HepG2 (cell line): ENCODE results near the gene SNX21. TPM values are rescaled to one million over a fixed set of nuclear protein-coding genes. Genes with fewer than 3 reads are reported as not detected.

Experiments
- AGO2 ChIP-seq: fragments of 200-400 bp; formaldehyde crosslinking; optimal IDR thresholded peaks from 2 replicates; pipeline ENCODE3; 2017; ENCODE audit warnings: mild to moderate bottlenecking, low read depth, low read length, moderate library complexity
- BRD4 ChIP-seq: sonication (generic); formaldehyde crosslinking; IDR thresholded peaks from 2 replicates; pipeline ENCODE4 v1.4.0; 2020; ENCODE audit warnings: missing genetic modification reagents
- GABPB1 ChIP-seq: IDR thresholded peaks from 2 replicates; pipeline ENCODE4 v1.6.1; 2016; ENCODE audit warnings: mild to moderate bottlenecking, missing genetic modification reagents, moderate library complexity, missing compliant biosample characterization
- GTF3A ChIP-seq: sonication (generic); formaldehyde crosslinking; conservative IDR thresholded peaks from 2 replicates; pipeline ENCODE4 v1.4.0; 2020; ENCODE audit warnings: mild to moderate bottlenecking, missing genetic modification reagents
- IKZF4 ChIP-seq: sonication (generic); formaldehyde crosslinking; IDR thresholded peaks from 2 replicates; pipeline ENCODE4 v1.5.1; 2020; ENCODE audit warnings: borderline replicate concordance, mild to moderate bottlenecking, low read depth, missing genetic modification reagents; ENCODE audit errors: not compliant biosample characterization
- KAT2B ChIP-seq: fragments of 150-350 bp; IDR thresholded peaks from 2 replicates; pipeline ENCODE4 v1.6.1; 2014; ENCODE audit warnings: low read depth, low read length, borderline replicate concordance
- KDM4B ChIP-seq: sonication (generic); formaldehyde crosslinking; IDR thresholded peaks from 2 replicates; pipeline ENCODE4 v1.4.0; 2020; ENCODE audit warnings: missing genetic modification reagents
- KLF6 ChIP-seq: IDR thresholded peaks from 2 replicates; pipeline ENCODE4 v1.8.0; 2016; ENCODE audit warnings: missing biosample characterization, missing genetic modification reagents
- KLF9 ChIP-seq: IDR thresholded peaks from 2 replicates; pipeline ENCODE4 v1.6.1; 2016; ENCODE audit warnings: low read depth
- MAFK ChIP-seq, 2 experiments: IDR thresholded peaks in 1 of 2; conservative IDR thresholded peaks in 1 of 2; 2 replicates each; pipeline ENCODE4 v1.6.1; 2011; ENCODE audit warnings: improper control_type of control experiment in 2 of 2, low read length in 2 of 2
- NFYC ChIP-seq: IDR thresholded peaks from 2 replicates; pipeline ENCODE4 v1.6.1; 2016; ENCODE audit warnings: missing genetic modification reagents, missing compliant biosample characterization
- POLR2AphosphoS2 ChIP-seq: IDR thresholded peaks from 2 replicates; pipeline ENCODE4 v1.6.1; 2011; ENCODE audit warnings: low read depth, low read length, improper control_type of control experiment
- TMF1 ChIP-seq: sonication (generic); formaldehyde crosslinking; IDR thresholded peaks from 2 replicates; pipeline ENCODE4 v1.8.1; 2022; ENCODE audit warnings: low read depth, missing genetic modification reagents
- ZKSCAN8 ChIP-seq: IDR thresholded peaks from 2 replicates; pipeline ENCODE4 v1.6.1; 2016; ENCODE audit warnings: borderline replicate concordance, missing genetic modification reagents, missing compliant biosample characterization
- ZNF138 ChIP-seq: sonication (generic); formaldehyde crosslinking; IDR thresholded peaks from 2 replicates; pipeline ENCODE4 v1.5.0; 2020; ENCODE audit warnings: mild to moderate bottlenecking, low read depth, missing genetic modification reagents
- ZNF232 ChIP-seq: sonication (generic); formaldehyde crosslinking; IDR thresholded peaks from 2 replicates; pipeline ENCODE4 v1.4.0; 2020; ENCODE audit warnings: missing genetic modification reagents, borderline replicate concordance
- ZNF263 ChIP-seq: sonication (generic); formaldehyde crosslinking; IDR thresholded peaks from 2 replicates; pipeline ENCODE4 v1.4.0; 2020; ENCODE audit warnings: missing genetic modification reagents
- ZNF34 ChIP-seq: sonication (generic); formaldehyde crosslinking; IDR thresholded peaks from 2 replicates; pipeline ENCODE4 v1.4.0; 2020; ENCODE audit warnings: mild to moderate bottlenecking, missing genetic modification reagents, borderline replicate concordance
- ZNF558 ChIP-seq: sonication (generic); formaldehyde crosslinking; IDR thresholded peaks from 2 replicates; pipeline ENCODE4 v1.9.0; 2022; ENCODE audit warnings: mild to moderate bottlenecking, missing genetic modification reagents, borderline replicate concordance
- ZNF629 ChIP-seq: sonication (generic); formaldehyde crosslinking; conservative IDR thresholded peaks from 2 replicates; pipeline ENCODE4 v1.5.0; 2020; ENCODE audit warnings: missing genetic modification reagents
- ZNF883 ChIP-seq: sonication (generic); formaldehyde crosslinking; IDR thresholded peaks from 2 replicates; pipeline ENCODE4 v1.5.1; 2020; ENCODE audit warnings: mild to moderate bottlenecking, missing genetic modification reagents; ENCODE audit errors: not compliant biosample characterization
- polyA plus RNA-seq, 8 experiments: library from polyadenylated mRNA; depleted of rRNA in 3 of 8; stranded (reverse) in 7 of 8; unstranded in 1 of 8; fragments of >200 nt; fragmentation: Illumina TruSeq in 4 of 8; extraction: Trizol in 4 of 8; gene quantifications; 2 replicates each; pipeline versions ENCODE4 v1.2.1 to v1.2.3, GENCODE V29; 2011 to 2016; ENCODE audit warnings: low read depth in 4 of 8, missing spikeins in 1 of 8, mixed read lengths in 1 of 8; ENCODE audit not compliant: insufficient read depth in 1 of 8
- total RNA-seq, 5 experiments: library from RNA; depleted of rRNA; stranded (reverse); fragments of >200 nt; fragmentation: Illumina TruSeq; extraction: Trizol; gene quantifications; 2 replicates each; pipeline ENCODE4 v1.2.3, GENCODE V29; 2016; ENCODE audit warnings: low read depth in 1 of 5
- TF ChIP-seq, protein P1 (sequence below): sonication (generic); formaldehyde crosslinking; IDR thresholded peaks from 2 replicates; pipeline ENCODE4 v1.5.1; 2020; ENCODE audit warnings: mild to moderate bottlenecking, missing genetic modification reagents
- TF ChIP-seq, protein P2 (sequence below): sonication (generic); formaldehyde crosslinking; IDR thresholded peaks from 2 replicates; pipeline ENCODE4 v1.5.1; 2020; ENCODE audit warnings: missing genetic modification reagents, mild to moderate bottlenecking, borderline replicate concordance

The SNX21 gene
- total and polyA plus RNA-seq, 2 of the 13 experiments (the other 11 are each of a cell fraction or from before 2014, with no cell fraction given) = 7.7 to 12.8 TPM

DNA sequence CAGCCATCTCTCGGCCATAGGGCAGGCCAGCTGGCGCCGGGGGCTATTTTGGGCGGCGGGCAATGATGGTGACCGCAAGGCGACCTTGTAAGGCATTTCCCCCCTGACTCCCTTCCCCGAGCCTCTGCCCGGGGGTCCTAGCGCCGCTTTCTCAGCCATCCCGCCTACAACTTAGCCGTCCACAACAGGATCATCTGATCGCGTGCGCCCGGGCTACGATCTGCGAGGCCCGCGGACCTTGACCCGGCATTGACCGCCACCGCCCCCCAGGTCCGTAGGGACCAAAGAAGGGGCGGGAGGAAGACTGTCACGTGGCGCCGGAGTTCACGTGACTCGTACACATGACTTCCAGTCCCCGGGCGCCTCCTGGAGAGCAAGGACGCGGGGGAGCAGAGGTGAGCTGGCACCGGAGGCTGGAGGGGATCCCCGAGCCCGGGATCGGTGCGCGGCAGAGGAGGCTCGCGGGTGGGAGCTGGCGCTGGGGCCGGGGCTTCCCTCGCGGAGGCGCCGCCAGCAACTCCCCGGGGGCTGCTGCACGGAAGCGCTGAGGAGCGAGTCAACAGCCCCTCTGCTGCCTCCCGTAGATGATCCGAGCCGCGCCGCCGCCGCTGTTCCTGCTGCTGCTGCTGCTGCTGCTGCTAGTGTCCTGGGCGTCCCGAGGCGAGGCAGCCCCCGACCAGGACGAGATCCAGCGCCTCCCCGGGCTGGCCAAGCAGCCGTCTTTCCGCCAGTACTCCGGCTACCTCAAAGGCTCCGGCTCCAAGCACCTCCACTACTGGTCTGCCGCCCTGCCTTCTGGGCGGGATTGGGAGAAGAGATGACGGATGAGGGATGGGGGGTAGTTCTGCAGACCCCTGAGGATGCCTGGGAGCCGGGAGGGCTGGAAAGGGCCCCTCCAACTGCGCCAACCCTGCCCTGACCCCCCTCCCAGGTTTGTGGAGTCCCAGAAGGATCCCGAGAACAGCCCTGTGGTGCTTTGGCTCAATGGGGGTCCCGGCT is 57.7 kb downstream of the SNX21 start, which contains the start of the genes CTSA and NEURL2 (continued):
- TF ChIP-seq ZNF883 (CRISPR knock-in tag) (peak; percentile 98), TMF1 (CRISPR knock-in tag) (peak; percentile 96), POLR2AphosphoS2 (no peak), ZNF263 (peak; percentile 80), ZNF232 (peak; percentile 98), KDM4B (CRISPR knock-in tag) (peak; percentile 99), ZNF138 (CRISPR knock-in tag) (peak; percentile 97), GABPB1 (CRISPR knock-in tag) (peak; percentile 92), IKZF4 (CRISPR knock-in tag) (peak; percentile 99), ZKSCAN8 (CRISPR knock-in tag) (peak; percentile 98), GTF3A (peak; percentile 98; the same call in 1 of the 2 replicates), ZNF558 (CRISPR knock-in tag) (peak; percentile 99), MAFK (conservative IDR thresholded peaks at IDR 0.05 in 1 of 2, IDR thresholded peaks at IDR 0.05 in 1 of 2; ENCODE audit: low read length in 2 of 2) (peak in 1 of 2 experiments; percentile 66; a peak in 2 of 4 replicates), KLF6 (CRISPR knock-in tag) (peak; percentile 100), AGO2 (peak; percentile 13), KLF9 (CRISPR knock-in tag) (peak; percentile 96), BRD4 (CRISPR knock-in tag) (peak; percentile 99), ZNF629 (peak; percentile 73), ZNF34 (peak; percentile 99; the same call in 1 of the 2 replicates), KAT2B (no peak), NFYC (CRISPR knock-in tag) (peak; percentile 72)
- TF ChIP-seq, protein P1, sequence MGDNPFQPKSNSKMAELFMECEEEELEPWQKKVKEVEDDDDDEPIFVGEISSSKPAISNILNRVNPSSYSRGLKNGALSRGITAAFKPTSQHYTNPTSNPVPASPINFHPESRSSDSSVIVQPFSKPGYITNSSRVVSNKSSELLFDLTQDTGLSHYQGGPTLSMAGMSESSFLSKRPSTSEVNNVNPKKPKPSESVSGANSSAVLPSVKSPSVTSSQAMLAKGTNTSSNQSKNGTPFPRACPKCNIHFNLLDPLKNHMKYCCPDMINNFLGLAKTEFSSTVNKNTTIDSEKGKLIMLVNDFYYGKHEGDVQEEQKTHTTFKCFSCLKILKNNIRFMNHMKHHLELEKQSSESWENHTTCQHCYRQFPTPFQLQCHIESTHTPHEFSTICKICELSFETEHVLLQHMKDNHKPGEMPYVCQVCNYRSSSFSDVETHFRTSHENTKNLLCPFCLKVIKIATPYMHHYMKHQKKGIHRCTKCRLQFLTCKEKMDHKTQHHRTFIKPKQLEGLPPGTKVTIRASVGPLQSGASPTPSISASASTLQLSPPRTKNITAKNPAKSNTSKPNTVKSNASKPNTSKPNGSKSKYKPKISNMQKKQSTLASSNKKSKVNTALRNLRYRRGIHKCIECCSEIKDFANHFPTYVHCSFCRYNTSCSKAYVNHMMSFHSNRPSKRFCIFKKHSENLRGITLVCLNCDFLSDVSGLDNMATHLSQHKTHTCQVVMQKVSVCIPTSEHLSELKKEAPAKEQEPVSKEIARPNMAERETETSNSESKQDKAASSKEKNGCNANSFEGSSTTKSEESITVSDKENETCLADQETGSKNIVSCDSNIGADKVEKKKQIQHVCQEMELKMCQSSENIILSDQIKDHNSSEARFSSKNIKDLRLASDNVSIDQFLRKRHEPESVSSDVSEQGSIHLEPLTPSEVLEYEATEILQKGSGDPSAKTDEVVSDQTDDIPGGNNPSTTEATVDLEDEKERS = peak; percentile 99
- TF ChIP-seq, protein P2, sequence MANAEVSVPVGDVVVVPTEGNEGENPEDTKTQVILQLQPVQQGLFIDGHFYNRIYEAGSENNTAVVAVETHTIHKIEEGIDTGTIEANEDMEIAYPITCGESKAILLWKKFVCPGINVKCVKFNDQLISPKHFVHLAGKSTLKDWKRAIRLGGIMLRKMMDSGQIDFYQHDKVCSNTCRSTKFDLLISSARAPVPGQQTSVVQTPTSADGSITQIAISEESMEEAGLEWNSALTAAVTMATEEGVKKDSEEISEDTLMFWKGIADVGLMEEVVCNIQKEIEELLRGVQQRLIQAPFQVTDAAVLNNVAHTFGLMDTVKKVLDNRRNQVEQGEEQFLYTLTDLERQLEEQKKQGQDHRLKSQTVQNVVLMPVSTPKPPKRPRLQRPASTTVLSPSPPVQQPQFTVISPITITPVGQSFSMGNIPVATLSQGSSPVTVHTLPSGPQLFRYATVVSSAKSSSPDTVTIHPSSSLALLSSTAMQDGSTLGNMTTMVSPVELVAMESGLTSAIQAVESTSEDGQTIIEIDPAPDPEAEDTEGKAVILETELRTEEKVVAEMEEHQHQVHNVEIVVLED (CRISPR knock-in tag) = peak; percentile 86
